SK-MEL-5 (cell line): Measurements from ENCODE around the gene KRTAP4-6. TPM values are rescaled to one million over a fixed set of nuclear protein-coding genes. Genes with fewer than 3 reads are reported as not detected.
"Not testable (repeated sequence)": the region's sequence is repeated elsewhere in the genome, so short reads cannot be mapped to it uniquely, and the experiment has no call there.

ENCODE experiments used
- DNase-seq: peaks from one replicate; pipeline ENCODE4 v3.0.0-alpha.2; 2016; ENCODE audit warnings: low read depth, low spot score
- in situ Hi-C: cut with HindIII; loops from 2 replicates; pipeline ENCODE4 v1.10.0; 2016; ENCODE audit warnings: low sequenced_read_pairs, high pct_unique_total_duplicates, low pct_unique_long_range_greater_than_20kb
- total RNA-seq: library from RNA; depleted of rRNA; stranded (reverse); fragments of >200 nt; shearing (Covaris generic); gene quantifications from 2 replicates; pipeline ENCODE4 v1.2.3, GENCODE V29; 2014

KRTAP4-6 gene
- total RNA-seq, 1 experiment from 2014 or later = not detected

GRCh38 chr17:41118721-41119120 is 21.6 kb downstream of the KRTAP4-6 start:
- in situ Hi-C loops = no loop called here
- peak; percentile 11 for DNase-seq

- DNase-seq, in situ Hi-C loops: not testable (repeated sequence)
These were observed 22.4 kb downstream of the KRTAP4-6 start, which contains the start of gene KRTAP4-11 for GRCh38 chr17:41117846-41118386. KRTAP4-11 (minus strand) TSS chr17:41118373; CDS start chr17:41118315, 58 bp downstream.

GRCh38 chr17:41116297-41116696 is 24.0 kb downstream of the KRTAP4-6 start:
- peak; percentile 5 for DNase-seq
- in situ Hi-C loops = no loop called here

GRCh38 chr17:41111151-41111885 is 29.0 kb downstream of the KRTAP4-6 start:
- in situ Hi-C loops = no loop called here

GRCh38 chr17:41108728-41109386 is 31.5 kb downstream of the KRTAP4-6 start:
- DNase-seq, in situ Hi-C loops: not testable (repeated sequence)

More at GRCh38 chr17:41111151-41111885, 29.0 kb downstream of the KRTAP4-6 start:
- no peak for DNase-seq

- in situ Hi-C loops = no loop called here
- no peak for DNase-seq
These were observed 32.3 kb downstream of the KRTAP4-6 start for GRCh38 chr17:41107941-41108450.

- in situ Hi-C loops, DNase-seq: not testable (repeated sequence)
These were observed 35.0 kb downstream of the KRTAP4-6 start, which contains the start of gene KRTAP4-9 for GRCh38 chr17:41105347-41105746. KRTAP4-9 (plus strand) TSS chr17:41105389; CDS start chr17:41105389, 0 bp downstream.

- DNase-seq, in situ Hi-C loops: not testable (repeated sequence)
These were observed 35.8 kb downstream of the KRTAP4-6 start for GRCh38 chr17:41104386-41105038.

GRCh38 chr17:41103896-41104295 is 36.4 kb downstream of the KRTAP4-6 start:
- no peak for DNase-seq
- in situ Hi-C loops = no loop called here

GRCh38 chr17:41101586-41102259 is 38.6 kb downstream of the KRTAP4-6 start, which contains the start of gene KRTAP4-16:
KRTAP4-16 (minus strand) TSS chr17:41102209; CDS start chr17:41102209, 0 bp downstream.
- in situ Hi-C loops = no loop called here

GRCh38 chr17:41099682-41100480 is 40.5 kb downstream of the KRTAP4-6 start:
- in situ Hi-C loops = not testable (repeated sequence)
- DNase-seq = peak; percentile 55

More at GRCh38 chr17:41101586-41102259, 38.6 kb downstream of the KRTAP4-6 start, which contains the start of gene KRTAP4-16:
- DNase-seq = no peak

GRCh38 chr17:41098481-41098880 is 41.9 kb downstream of the KRTAP4-6 start:
- no peak for DNase-seq
- in situ Hi-C loops = no loop called here

- no peak for DNase-seq
- in situ Hi-C loops = no loop called here
These were observed 42.3 kb downstream of the KRTAP4-6 start, which contains the start of gene KRTAP4-8 for GRCh38 chr17:41098042-41098441. KRTAP4-8 (minus strand) TSS chr17:41098142; CDS start chr17:41098084, 58 bp downstream.

- in situ Hi-C loops = no loop called here
- no peak for DNase-seq
These were observed 44.3 kb downstream of the KRTAP4-6 start for GRCh38 chr17:41096055-41096454.
